ENCODE data around the gene SREBF2. TPM values are rescaled to one million over a fixed set of nuclear protein-coding genes. Genes with fewer than 3 reads are reported as not detected.
A peak's percentile ranks its signal among the peaks of the same experiment; 100 is the strongest.

SREBF2 gene
- total RNA-seq, 1 experiment from 2014 or later, result 129 TPM

- no peak for ATAC-seq
- DNase-seq (ENCODE audit: low read depth, low spot score), result no peak
- H3K4me1 ChIP-seq (ENCODE audit: control insufficient read depth in 1 of 2, insufficient read depth in 2 of 2, low read length in 2 of 2), result peaks cover 17 to 25% of the 10 kb centered on the region in 2 experiments
- no peak overlapping the region for H3K9ac ChIP-seq (ENCODE audit: low read length)
- no peaks in the 10 kb centered on the region for H3K9me3 ChIP-seq (ENCODE audit: control insufficient read depth in 1 of 2, insufficient read depth in 1 of 2, low read depth in 1 of 2, low read length in 2 of 2)
- POLR2A ChIA-PET, result no interaction called here
- TF ChIP-seq ELF1 (IDR thresholded peaks at IDR 0.05; ENCODE audit: borderline replicate concordance, low read depth) (no peak), TCF7L2 (IDR thresholded peaks at IDR 0.05; ENCODE audit: borderline replicate concordance, extremely low read depth, insufficient read depth, insufficient read length) (no peak), SIN3A (IDR thresholded peaks at IDR 0.05; ENCODE audit: low read depth) (no peak), ZBTB33 (IDR thresholded peaks at IDR 0.05; ENCODE audit: extremely low read depth, insufficient replicate concordance, low read length) (no peak), MAX (IDR thresholded peaks at IDR 0.05) (no peak), RAD21 (IDR thresholded peaks at IDR 0.05; ENCODE audit: low read depth) (no peak), SRF (IDR thresholded peaks at IDR 0.05; ENCODE audit: low read depth) (no peak), SP1 (IDR thresholded peaks at IDR 0.05; ENCODE audit: low read depth) (no peak), POLR2A (IDR thresholded peaks at IDR 0.05; ENCODE audit: borderline replicate concordance, extremely low read depth, insufficient read depth, insufficient read length) (no peak), ZNF274 (IDR thresholded peaks at IDR 0.05; ENCODE audit: low read depth, low read length) (no peak), ZFX (IDR thresholded peaks at IDR 0.05) (no peak), CBX3 (IDR thresholded peaks at IDR 0.05; ENCODE audit: low read depth) (no peak), EZH2 (IDR thresholded peaks at IDR 0.05) (no peak), EZH2phosphoT487 (IDR thresholded peaks at IDR 0.05; ENCODE audit: borderline replicate concordance) (no peak), ATF3 (IDR thresholded peaks at IDR 0.05) (no peak), CTCF (IDR thresholded peaks at IDR 0.05 in 2 of 3, conservative IDR thresholded peaks at IDR 0.05 in 1 of 3; ENCODE audit: borderline replicate concordance in 1 of 3, insufficient read depth in 1 of 3, low read depth in 2 of 3, low read length in 2 of 3) (no peak), REST (IDR thresholded peaks at IDR 0.05; ENCODE audit: low read depth) (no peak), YY1 (IDR thresholded peaks at IDR 0.05; ENCODE audit: extremely low read depth, insufficient replicate concordance, low read depth, low read length) (no peak), FOSL1 (IDR thresholded peaks at IDR 0.05; ENCODE audit: low read depth) (no peak)
- H3K36me3 ChIP-seq (ENCODE audit: control insufficient read depth in 1 of 2, insufficient read depth in 2 of 2, low read length in 2 of 2), result no peaks in the 10 kb centered on the region
- H3K27me3 ChIP-seq (ENCODE audit: insufficient read depth, low read length), result no peaks in the 10 kb centered on the region
- no peak overlapping the region for H3K4me2 ChIP-seq (ENCODE audit: low read length)
- intact Hi-C loops (cut with micrococcal nuclease), result no loop called here
- H4K20me1 ChIP-seq (ENCODE audit: insufficient read depth), result peaks cover under 1% of the 10 kb centered on the region
- BruUV-seq (replicated peaks), result TSS peak; percentile 11
- H3K4me3 ChIP-seq (replicated peaks in 1 of 2; ENCODE audit: low read depth in 1 of 2, low read length in 2 of 2), result no peak overlapping the region
- no peak overlapping the region for H3K27ac ChIP-seq (ENCODE audit: low read depth, low read length)
- H3K79me2 ChIP-seq (ENCODE audit: insufficient read depth, low read length), result peaks cover 93% of the 10 kb centered on the region
- RAD21 ChIA-PET (ENCODE audit: low non-redundant PET in 1 of 2, low total read pairs in 2 of 2, uncharacterized antibody in 2 of 2, unreplicated experiment in 2 of 2), result no interaction called here
- H3K9me2 ChIP-seq (ENCODE audit: insufficient read depth), result no peaks in the 10 kb centered on the region
- no peak overlapping the region for H2AFZ ChIP-seq (ENCODE audit: low read depth, low read length, poor library complexity, severe bottlenecking)
- CTCF ChIA-PET, result no interaction called here
These were observed 12.7 kb downstream of the SREBF2 start for GRCh38 chr22:41845380-41846267.
